ENCODE data around the gene RRP36. TPM values are rescaled to one million over a fixed set of nuclear protein-coding genes. Genes with fewer than 3 reads are reported as not detected.

Gene RRP36
- total RNA-seq, 1 experiment from 2014 or later: 72.8 TPM

GRCh38 chr6:43016943-43017334 is 4.5 kb upstream of the RRP36 start:
- BruUV-seq (replicated peaks): no TSS peak
- intact Hi-C loops (cut with micrococcal nuclease): no loop called here
- H3K9me3 Mint-ChIP-seq (ENCODE audit: unreplicated experiment): no peaks in the 10 kb centered on the region
- TF ChIP-seq CTCF (IDR thresholded peaks at IDR 0.05; ENCODE audit: unreplicated experiment): no peak
- no peak overlapping the region for H3K27ac Mint-ChIP-seq (ENCODE audit: low read depth, unreplicated experiment)
- H3K4me3 Mint-ChIP-seq (ENCODE audit: unreplicated experiment): no peak overlapping the region
- H3K27me3 Mint-ChIP-seq (ENCODE audit: insufficient read depth, unreplicated experiment): no peaks in the 10 kb centered on the region
- DNase-seq (ENCODE audit: unreplicated experiment): no peak
- CTCF ChIA-PET: interaction anchor here (2.7 kb wide), 1 partner anchor 127 kb away, joined by 11 read pairs; no protein-coding TSS in a partner anchor
- peaks cover 40% of the 10 kb centered on the region for H3K36me3 Mint-ChIP-seq (ENCODE audit: insufficient read depth, unreplicated experiment)
- peaks cover 31% of the 10 kb centered on the region for H3K4me1 Mint-ChIP-seq (ENCODE audit: insufficient read depth, unreplicated experiment)
- POLR2A ChIA-PET: interaction anchor here (0.6 to 4.9 kb wide), 4 partner anchors 37 to 321 kb away, joined by 3 to 53 read pairs (median 26); partner anchors contain the start of genes CUL7, KLC4 and MRPL2

GRCh38 chr6:43019152-43019551 is 2.3 kb upstream of the RRP36 start:
- no peak for DNase-seq (ENCODE audit: unreplicated experiment)
- ChIA-PET CTCF (no interaction called here), POLR2A (interaction anchor here (0.7 kb wide), 2 partner anchors 40 to 91 kb away, joined by 3 to 4 read pairs; partner anchors contain the start of genes KLC4 and MRPL2)
- no peak overlapping the region for H3K4me3 Mint-ChIP-seq (ENCODE audit: unreplicated experiment)
- H3K27me3 Mint-ChIP-seq (ENCODE audit: insufficient read depth, unreplicated experiment): no peaks in the 10 kb centered on the region
- H3K27ac Mint-ChIP-seq (ENCODE audit: low read depth, unreplicated experiment): peak overlapping the region; percentile 16
- H3K9me3 Mint-ChIP-seq (ENCODE audit: unreplicated experiment): no peaks in the 10 kb centered on the region
- no peak for TF ChIP-seq CTCF (IDR thresholded peaks at IDR 0.05; ENCODE audit: unreplicated experiment)
- no TSS peak for BruUV-seq (replicated peaks)
- peaks cover 17% of the 10 kb centered on the region for H3K4me1 Mint-ChIP-seq (ENCODE audit: insufficient read depth, unreplicated experiment)
- intact Hi-C loops (cut with micrococcal nuclease): no loop called here
- peaks cover 41% of the 10 kb centered on the region for H3K36me3 Mint-ChIP-seq (ENCODE audit: insufficient read depth, unreplicated experiment)

- no peak for DNase-seq (ENCODE audit: unreplicated experiment)
- Mint-ChIP-seq H3K4me3 (ENCODE audit: unreplicated experiment) (no peak overlapping the region), H3K36me3 (ENCODE audit: insufficient read depth, unreplicated experiment) (peaks cover 42% of the 10 kb centered on the region), H3K27me3 (ENCODE audit: insufficient read depth, unreplicated experiment) (no peaks in the 10 kb centered on the region), H3K4me1 (ENCODE audit: insufficient read depth, unreplicated experiment) (peaks cover 15% of the 10 kb centered on the region), H3K27ac (ENCODE audit: low read depth, unreplicated experiment) (no peak overlapping the region), H3K9me3 (ENCODE audit: unreplicated experiment) (no peaks in the 10 kb centered on the region)
- intact Hi-C loops (cut with micrococcal nuclease): no loop called here
- TF ChIP-seq CTCF (IDR thresholded peaks at IDR 0.05; ENCODE audit: unreplicated experiment): no peak
- ChIA-PET POLR2A (interaction anchor here (0.7 to 3.4 kb wide), 12 partner anchors 12 to 273 kb away, joined by 3 to 35 read pairs (median 7); partner anchors contain the start of genes CNPY3, CUL7, CUL9 and KLC4), CTCF (interaction anchor here (0.6 to 1.2 kb wide), 6 partner anchors 13 to 151 kb away, joined by 3 to 5 read pairs (median 4); no protein-coding TSS in a partner anchor)
- BruUV-seq (replicated peaks): no TSS peak
These were observed 1.2 kb upstream of the RRP36 start for GRCh38 chr6:43020052-43020705.

GRCh38 chr6:43020847-43021246 is 576 bp upstream of the RRP36 start:
- DNase-seq (ENCODE audit: unreplicated experiment): peak; percentile 5
- no peaks in the 10 kb centered on the region for H3K9me3 Mint-ChIP-seq (ENCODE audit: unreplicated experiment)
- H3K4me1 Mint-ChIP-seq (ENCODE audit: insufficient read depth, unreplicated experiment): peaks cover 14% of the 10 kb centered on the region
- CTCF ChIA-PET: interaction anchor here (0.6 to 1.2 kb wide), 5 partner anchors 44 to 325 kb away, joined by 3 to 5 read pairs (median 3); no protein-coding TSS in a partner anchor
- intact Hi-C loops (cut with micrococcal nuclease): no loop called here
- H3K27me3 Mint-ChIP-seq (ENCODE audit: insufficient read depth, unreplicated experiment): no peaks in the 10 kb centered on the region
- H3K4me3 Mint-ChIP-seq (ENCODE audit: unreplicated experiment): peak overlapping the region; percentile 92
- BruUV-seq (replicated peaks): no TSS peak
- no peak for TF ChIP-seq CTCF (IDR thresholded peaks at IDR 0.05; ENCODE audit: unreplicated experiment)
- peak overlapping the region; percentile 57 for H3K27ac Mint-ChIP-seq (ENCODE audit: low read depth, unreplicated experiment)
- POLR2A ChIA-PET: interaction anchor here (0.5 to 3.4 kb wide), 17 partner anchors 8 to 274 kb away, joined by 3 to 35 read pairs (median 6); partner anchors contain the start of genes CNPY3, CUL7, CUL9 and KLC4
- peaks cover 48% of the 10 kb centered on the region for H3K36me3 Mint-ChIP-seq (ENCODE audit: insufficient read depth, unreplicated experiment)

Measured in MCF 10A (cell line).